Liver (tissue), 9 donors: ENCODE results near the gene PNLIPRP2. TPM values are rescaled to one million over a fixed set of nuclear protein-coding genes. Genes with fewer than 3 reads are reported as not detected.

Experiments
- DNase-seq: peaks from one replicate; pipeline ENCODE4 v3.0.0-alpha.2; 2017; ENCODE audit warnings: low spot score
- H3K27ac ChIP-seq, 2 donors: one replicate each; pipeline ENCODE4 v1.7.0; 2013; ENCODE audit warnings: inconsistent platforms in 2 of 2, low read length in 2 of 2, control low read depth in 1 of 2, low read depth in 1 of 2, mild to moderate bottlenecking in 1 of 2
- H3K27me3 ChIP-seq, 4 donors: one replicate each; pipeline versions ENCODE4 v1.6.1 to v1.7.0; 2013; ENCODE audit warnings: low read length in 3 of 4, inconsistent platforms in 1 of 4, mild to moderate bottlenecking in 1 of 4, moderate library complexity in 1 of 4; ENCODE audit not compliant: control insufficient read depth in 4 of 4, insufficient read depth in 4 of 4
- H3K36me3 ChIP-seq, 4 donors: one replicate each; pipeline versions ENCODE4 v1.6.1 to v1.7.0; 2013; ENCODE audit warnings: low read length in 3 of 4, mild to moderate bottlenecking in 3 of 4, low read depth in 1 of 4, moderate library complexity in 1 of 4; ENCODE audit not compliant: control insufficient read depth in 4 of 4, insufficient read depth in 3 of 4
- H3K4me1 ChIP-seq, 4 donors: one replicate each; pipeline versions ENCODE4 v1.6.1 to v1.7.0; 2013; ENCODE audit warnings: low read length in 3 of 4, mild to moderate bottlenecking in 3 of 4, moderate library complexity in 1 of 4; ENCODE audit not compliant: control insufficient read depth in 4 of 4, insufficient read depth in 4 of 4
- H3K4me3 ChIP-seq, 3 donors: one replicate each; pipeline versions ENCODE4 v1.6.1 to v1.7.0; 2013; ENCODE audit warnings: low read length in 3 of 3, control low read depth in 1 of 3, low read depth in 1 of 3, mild to moderate bottlenecking in 1 of 3
- H3K9ac ChIP-seq, 2 donors: one replicate each; pipeline ENCODE4 v1.7.0; 2013; ENCODE audit warnings: low read length in 2 of 2, mild to moderate bottlenecking in 2 of 2, moderate library complexity in 2 of 2, control low read depth in 1 of 2, low read depth in 1 of 2
- H3K9me3 ChIP-seq, 4 donors: one replicate each; pipeline versions ENCODE4 v1.6.1 to v1.7.0; 2013; ENCODE audit warnings: low read length in 3 of 4; ENCODE audit not compliant: control insufficient read depth in 4 of 4
- CTCF ChIP-seq: fragments of 150-350 bp; IDR thresholded peaks from 2 replicates; pipeline ENCODE4 v1.5.1; 2017; ENCODE audit warnings: improper control_type of control experiment, low read depth, low read length; ENCODE audit not compliant: missing input control
- EGR1 ChIP-seq, 2 donors: IDR thresholded peaks; 2 replicates each; pipeline ENCODE4 v1.6.1; 2016 to 2018; ENCODE audit warnings: antibody characterized with exemption in 2 of 2, low read depth in 2 of 2
- FOXA2 ChIP-seq: IDR thresholded peaks from 2 replicates; pipeline ENCODE4 v1.6.1; 2016; ENCODE audit warnings: antibody characterized with exemption
- GABPA ChIP-seq, 2 donors: IDR thresholded peaks in 1 of 2; conservative IDR thresholded peaks in 1 of 2; 2 replicates each; pipeline ENCODE4 v1.6.1; 2016; ENCODE audit warnings: antibody characterized with exemption in 2 of 2, mild to moderate bottlenecking in 1 of 2, moderate library complexity in 1 of 2
- HNF4A ChIP-seq, 2 donors: conservative IDR thresholded peaks; 2 replicates each; pipeline ENCODE4 v1.6.1; 2016; ENCODE audit warnings: antibody characterized with exemption in 2 of 2, mild to moderate bottlenecking in 2 of 2
- HNF4G ChIP-seq: IDR thresholded peaks from 2 replicates; pipeline ENCODE4 v1.6.1; 2016; ENCODE audit warnings: antibody characterized with exemption
- MAX ChIP-seq: IDR thresholded peaks from 2 replicates; pipeline ENCODE4 v1.6.1; 2016; ENCODE audit warnings: antibody characterized with exemption
- NR2F2 ChIP-seq: IDR thresholded peaks from 2 replicates; pipeline ENCODE4 v1.6.1; 2016; ENCODE audit warnings: antibody characterized with exemption
- SP1 ChIP-seq: IDR thresholded peaks from 2 replicates; pipeline ENCODE4 v1.6.1; 2018; ENCODE audit warnings: antibody characterized with exemption, mild to moderate bottlenecking
- YY1 ChIP-seq: IDR thresholded peaks from 2 replicates; pipeline ENCODE4 v1.6.1; 2016; ENCODE audit warnings: antibody characterized with exemption, mild to moderate bottlenecking
- WGBS: extraction: QIAGEN DNeasy Blood & Tissue Kit; methylation state at CpG from one replicate; pipeline ENCODE4 v1.1.7; 2013; 5-methylcytosine and 5-hydroxymethylcytosine counted together
- polyA plus RNA-seq, 2 donors: library from polyadenylated mRNA; stranded (reverse) in 1 of 2; unstranded in 1 of 2; fragments of 200-250 nt in 1 of 2; fragments of >200 nt in 1 of 2; fragmentation: Nextera tagmentation in 1 of 2; extraction: Ambion mirVana in 1 of 2; gene quantifications; one replicate each; pipeline versions ENCODE4 v1.2.1 to v1.2.3, GENCODE V29; 2013 to 2015
- total RNA-seq, 2 donors: library from RNA; depleted of rRNA; stranded (reverse); fragments of >200 nt; gene quantifications; one replicate each; pipeline ENCODE4 v1.2.3, GENCODE V29; 2014
- TF ChIP-seq, protein P1 (sequence below): IDR thresholded peaks from 2 replicates; pipeline ENCODE4 v1.6.1; 2016; ENCODE audit warnings: antibody characterized with exemption, mild to moderate bottlenecking
- TF ChIP-seq, protein P2 (sequence below): IDR thresholded peaks from 2 replicates; pipeline ENCODE4 v1.6.1; 2016; ENCODE audit warnings: antibody characterized with exemption
- donor health status: healthy.
- donor health status: healthy.
- donor health status: healthy.
- donor health status: healthy.
- donor health status: healthy.

The PNLIPRP2 gene
- total and polyA plus RNA-seq, 4 donors, result not detected

- no peak for DNase-seq
- no peak for TF ChIP-seq MAX
- TF ChIP-seq CTCF, result no peak
- H3K9me3 ChIP-seq, result no peaks in the 10 kb centered on the region
- no peaks in the 10 kb centered on the region for H3K27me3 ChIP-seq
- H3K36me3 ChIP-seq, result no peaks in the 10 kb centered on the region
- H3K4me3 ChIP-seq, result no peak overlapping the region
- no peak overlapping the region for H3K27ac ChIP-seq
- WGBS, result 77% methylated on average over 6 of the region's 6 CpGs
- peaks cover 0 to 5% (median 3%) of the 10 kb centered on the region in 4 donors for H3K4me1 ChIP-seq
- H3K9ac ChIP-seq, result no peak overlapping the region
Observed at GRCh38 chr10:116691635-116692034, 70.9 kb downstream of the PNLIPRP2 start.

GRCh38 chr10:116692225-116692624 lies 71.5 kb downstream of the PNLIPRP2 start:
- TF ChIP-seq SP1 (no peak), FOXA2 (no peak), HNF4A (conservative IDR thresholded peaks at IDR 0.05) (no peak), GABPA (IDR thresholded peaks at IDR 0.05 in 1 of 2, conservative IDR thresholded peaks at IDR 0.05 in 1 of 2) (no peak), EGR1 (IDR thresholded peaks at IDR 0.05; ENCODE audit: low read depth in 2 of 2) (no peak), MAX (no peak), HNF4G (no peak), CTCF (no peak), YY1 (no peak), NR2F2 (no peak)
- TF ChIP-seq, protein P1, sequence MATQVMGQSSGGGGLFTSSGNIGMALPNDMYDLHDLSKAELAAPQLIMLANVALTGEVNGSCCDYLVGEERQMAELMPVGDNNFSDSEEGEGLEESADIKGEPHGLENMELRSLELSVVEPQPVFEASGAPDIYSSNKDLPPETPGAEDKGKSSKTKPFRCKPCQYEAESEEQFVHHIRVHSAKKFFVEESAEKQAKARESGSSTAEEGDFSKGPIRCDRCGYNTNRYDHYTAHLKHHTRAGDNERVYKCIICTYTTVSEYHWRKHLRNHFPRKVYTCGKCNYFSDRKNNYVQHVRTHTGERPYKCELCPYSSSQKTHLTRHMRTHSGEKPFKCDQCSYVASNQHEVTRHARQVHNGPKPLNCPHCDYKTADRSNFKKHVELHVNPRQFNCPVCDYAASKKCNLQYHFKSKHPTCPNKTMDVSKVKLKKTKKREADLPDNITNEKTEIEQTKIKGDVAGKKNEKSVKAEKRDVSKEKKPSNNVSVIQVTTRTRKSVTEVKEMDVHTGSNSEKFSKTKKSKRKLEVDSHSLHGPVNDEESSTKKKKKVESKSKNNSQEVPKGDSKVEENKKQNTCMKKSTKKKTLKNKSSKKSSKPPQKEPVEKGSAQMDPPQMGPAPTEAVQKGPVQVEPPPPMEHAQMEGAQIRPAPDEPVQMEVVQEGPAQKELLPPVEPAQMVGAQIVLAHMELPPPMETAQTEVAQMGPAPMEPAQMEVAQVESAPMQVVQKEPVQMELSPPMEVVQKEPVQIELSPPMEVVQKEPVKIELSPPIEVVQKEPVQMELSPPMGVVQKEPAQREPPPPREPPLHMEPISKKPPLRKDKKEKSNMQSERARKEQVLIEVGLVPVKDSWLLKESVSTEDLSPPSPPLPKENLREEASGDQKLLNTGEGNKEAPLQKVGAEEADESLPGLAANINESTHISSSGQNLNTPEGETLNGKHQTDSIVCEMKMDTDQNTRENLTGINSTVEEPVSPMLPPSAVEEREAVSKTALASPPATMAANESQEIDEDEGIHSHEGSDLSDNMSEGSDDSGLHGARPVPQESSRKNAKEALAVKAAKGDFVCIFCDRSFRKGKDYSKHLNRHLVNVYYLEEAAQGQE, result no peak
- TF ChIP-seq, protein P2, sequence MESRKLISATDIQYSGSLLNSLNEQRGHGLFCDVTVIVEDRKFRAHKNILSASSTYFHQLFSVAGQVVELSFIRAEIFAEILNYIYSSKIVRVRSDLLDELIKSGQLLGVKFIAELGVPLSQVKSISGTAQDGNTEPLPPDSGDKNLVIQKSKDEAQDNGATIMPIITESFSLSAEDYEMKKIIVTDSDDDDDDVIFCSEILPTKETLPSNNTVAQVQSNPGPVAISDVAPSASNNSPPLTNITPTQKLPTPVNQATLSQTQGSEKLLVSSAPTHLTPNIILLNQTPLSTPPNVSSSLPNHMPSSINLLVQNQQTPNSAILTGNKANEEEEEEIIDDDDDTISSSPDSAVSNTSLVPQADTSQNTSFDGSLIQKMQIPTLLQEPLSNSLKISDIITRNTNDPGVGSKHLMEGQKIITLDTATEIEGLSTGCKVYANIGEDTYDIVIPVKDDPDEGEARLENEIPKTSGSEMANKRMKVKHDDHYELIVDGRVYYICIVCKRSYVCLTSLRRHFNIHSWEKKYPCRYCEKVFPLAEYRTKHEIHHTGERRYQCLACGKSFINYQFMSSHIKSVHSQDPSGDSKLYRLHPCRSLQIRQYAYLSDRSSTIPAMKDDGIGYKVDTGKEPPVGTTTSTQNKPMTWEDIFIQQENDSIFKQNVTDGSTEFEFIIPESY, result no peak
- Histone ChIP-seq H3K9me3 (no peaks in the 10 kb centered on the region), H3K27me3 (no peaks in the 10 kb centered on the region), H3K27ac (no peak overlapping the region), H3K9ac (no peak overlapping the region), H3K36me3 (no peaks in the 10 kb centered on the region), H3K4me1 (peaks cover 0 to 5% (median 3%) of the 10 kb centered on the region in 4 donors), H3K4me3 (no peak overlapping the region)
- 90% methylated on average over 8 of the region's 8 CpGs for WGBS
- DNase-seq, result no peak
